ENCODE results near the gene RFNG.
A peak's percentile ranks its signal among the peaks of the same experiment; 100 is the strongest.

RFNG gene

DNA sequence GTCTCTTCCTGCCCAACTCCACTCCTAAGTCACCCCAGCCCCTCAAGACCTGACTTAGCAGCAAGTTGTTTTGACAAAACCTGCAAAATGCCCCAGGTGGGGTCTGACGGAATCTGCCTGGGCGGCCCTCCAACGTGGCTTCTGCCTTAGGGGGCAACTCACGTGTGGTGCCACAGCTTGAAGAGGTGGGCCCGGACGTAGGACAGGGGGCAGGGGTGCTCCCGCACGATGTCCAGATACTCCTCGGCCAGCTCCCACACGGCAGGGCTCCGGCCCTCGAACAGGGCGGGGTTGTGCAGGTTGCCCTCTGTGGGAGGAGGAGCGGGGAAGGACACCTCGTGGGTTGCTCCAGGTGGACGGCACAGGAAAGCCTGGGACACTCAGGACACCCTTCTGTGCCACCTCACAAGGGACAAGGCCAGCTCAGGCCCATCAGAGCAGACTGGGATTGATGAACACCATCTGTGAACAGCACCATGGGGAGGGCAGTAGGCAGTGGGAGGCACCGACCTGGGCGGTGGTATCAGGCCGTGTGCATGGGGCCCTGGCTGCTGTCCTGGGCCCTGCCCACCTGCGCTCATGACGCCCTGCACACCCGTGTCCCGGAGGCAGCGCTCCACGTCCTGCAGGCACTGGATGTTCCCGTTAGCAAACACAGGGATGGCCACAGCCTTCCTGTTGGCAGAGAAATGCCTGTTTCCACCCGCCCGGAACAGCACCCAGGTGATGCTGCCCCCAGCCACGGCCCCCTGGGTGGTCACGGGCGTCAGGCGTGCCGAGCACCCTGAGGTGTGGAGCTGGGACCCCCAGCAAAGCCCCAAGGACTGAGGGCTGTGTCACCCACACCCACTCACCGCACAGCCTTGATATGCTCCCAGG lies 9.7 kb upstream of the RFNG start:
- Mint-ChIP-seq H3K36me3 (peaks cover 2% of the 10 kb centered on the region), H3K27ac (no peak overlapping the region), H3K4me3 (no peak overlapping the region), H3K4me1 (no peaks in the 10 kb centered on the region), H3K9me3 (no peaks in the 10 kb centered on the region), H3K27me3 (no peaks in the 10 kb centered on the region)
- no peak for ATAC-seq (ENCODE audit: low read depth)
- DNase-seq (ENCODE audit: low spot score in 2 of 2), result no peak

- peaks cover 2% of the 10 kb centered on the region for H3K36me3 Mint-ChIP-seq
- H3K9me3 Mint-ChIP-seq, result no peaks in the 10 kb centered on the region
- H3K4me1 Mint-ChIP-seq, result no peaks in the 10 kb centered on the region
- no peaks in the 10 kb centered on the region for H3K27me3 Mint-ChIP-seq
- no peak overlapping the region for H3K27ac Mint-ChIP-seq
- no peak overlapping the region for H3K4me3 Mint-ChIP-seq
- DNase-seq (ENCODE audit: low spot score in 2 of 2) (no peak), ATAC-seq (ENCODE audit: low read depth) (no peak)
Measured at GRCh38 chr17:82060614-82061013, 9.0 kb upstream of the RFNG start.

- no peak overlapping the region for H3K27ac Mint-ChIP-seq
- H3K27me3 Mint-ChIP-seq, result no peaks in the 10 kb centered on the region
- DNase-seq (ENCODE audit: low spot score in 2 of 2), result no peak
- H3K4me1 Mint-ChIP-seq, result no peaks in the 10 kb centered on the region
- ATAC-seq (ENCODE audit: low read depth), result no peak
- peaks cover 4% of the 10 kb centered on the region for H3K36me3 Mint-ChIP-seq
- H3K9me3 Mint-ChIP-seq, result no peaks in the 10 kb centered on the region
- no peak overlapping the region for H3K4me3 Mint-ChIP-seq
Measured at GRCh38 chr17:82060001-82060380, 8.4 kb upstream of the RFNG start.

GRCh38 chr17:82059272-82060000 lies 7.8 kb upstream of the RFNG start:
- H3K27ac Mint-ChIP-seq, result no peak overlapping the region
- DNase-seq (ENCODE audit: low spot score in 2 of 2) (no peak), ATAC-seq (ENCODE audit: low read depth) (no peak)
- no peak overlapping the region for H3K4me3 Mint-ChIP-seq
- peaks cover 5% of the 10 kb centered on the region for H3K36me3 Mint-ChIP-seq
- no peaks in the 10 kb centered on the region for H3K9me3 Mint-ChIP-seq
- no peaks in the 10 kb centered on the region for H3K27me3 Mint-ChIP-seq
- H3K4me1 Mint-ChIP-seq, result no peaks in the 10 kb centered on the region

GRCh38 chr17:82058855-82059249 lies 7.2 kb upstream of the RFNG start:
- Mint-ChIP-seq H3K9me3 (no peaks in the 10 kb centered on the region), H3K4me1 (no peaks in the 10 kb centered on the region), H3K27me3 (no peaks in the 10 kb centered on the region), H3K4me3 (no peak overlapping the region), H3K36me3 (peaks cover 5% of the 10 kb centered on the region), H3K27ac (no peak overlapping the region)
- ATAC-seq (ENCODE audit: low read depth) (no peak), DNase-seq (ENCODE audit: low spot score in 2 of 2) (no peak)

- no peaks in the 10 kb centered on the region for H3K9me3 Mint-ChIP-seq
- H3K4me1 Mint-ChIP-seq, result no peaks in the 10 kb centered on the region
- no peaks in the 10 kb centered on the region for H3K27me3 Mint-ChIP-seq
- no peak overlapping the region for H3K27ac Mint-ChIP-seq
- DNase-seq (ENCODE audit: low spot score in 2 of 2) (no peak), ATAC-seq (ENCODE audit: low read depth) (no peak)
- peaks cover 5% of the 10 kb centered on the region for H3K36me3 Mint-ChIP-seq
- no peak overlapping the region for H3K4me3 Mint-ChIP-seq
Measured at GRCh38 chr17:82058230-82058854, 6.7 kb upstream of the RFNG start.

GRCh38 chr17:82056729-82057621 lies 5.4 kb upstream of the RFNG start:
- Mint-ChIP-seq H3K4me1 (no peaks in the 10 kb centered on the region), H3K27me3 (no peaks in the 10 kb centered on the region), H3K9me3 (no peaks in the 10 kb centered on the region), H3K4me3 (no peak overlapping the region), H3K27ac (no peak overlapping the region), H3K36me3 (peaks cover 5% of the 10 kb centered on the region)
- no peak for ATAC-seq (ENCODE audit: low read depth)
- no peak for DNase-seq (ENCODE audit: low spot score in 2 of 2)

- Mint-ChIP-seq H3K9me3 (no peaks in the 10 kb centered on the region), H3K27me3 (no peaks in the 10 kb centered on the region), H3K27ac (no peak overlapping the region), H3K4me1 (no peaks in the 10 kb centered on the region), H3K36me3 (peaks cover 5% of the 10 kb centered on the region), H3K4me3 (no peak overlapping the region)
- ATAC-seq (ENCODE audit: low read depth) (no peak), DNase-seq (ENCODE audit: low spot score in 2 of 2) (no peak)
Measured at GRCh38 chr17:82055965-82056728, 4.5 kb upstream of the RFNG start.

- no peak overlapping the region for H3K27ac Mint-ChIP-seq
- H3K36me3 Mint-ChIP-seq, result peaks cover 5% of the 10 kb centered on the region
- DNase-seq (ENCODE audit: low spot score in 2 of 2) (no peak), ATAC-seq (ENCODE audit: low read depth) (no peak)
- peaks cover 5% of the 10 kb centered on the region for H3K4me1 Mint-ChIP-seq
- no peaks in the 10 kb centered on the region for H3K9me3 Mint-ChIP-seq
- no peak overlapping the region for H3K4me3 Mint-ChIP-seq
- no peaks in the 10 kb centered on the region for H3K27me3 Mint-ChIP-seq
Measured at GRCh38 chr17:82055023-82055964, 3.7 kb upstream of the RFNG start.

DNA sequence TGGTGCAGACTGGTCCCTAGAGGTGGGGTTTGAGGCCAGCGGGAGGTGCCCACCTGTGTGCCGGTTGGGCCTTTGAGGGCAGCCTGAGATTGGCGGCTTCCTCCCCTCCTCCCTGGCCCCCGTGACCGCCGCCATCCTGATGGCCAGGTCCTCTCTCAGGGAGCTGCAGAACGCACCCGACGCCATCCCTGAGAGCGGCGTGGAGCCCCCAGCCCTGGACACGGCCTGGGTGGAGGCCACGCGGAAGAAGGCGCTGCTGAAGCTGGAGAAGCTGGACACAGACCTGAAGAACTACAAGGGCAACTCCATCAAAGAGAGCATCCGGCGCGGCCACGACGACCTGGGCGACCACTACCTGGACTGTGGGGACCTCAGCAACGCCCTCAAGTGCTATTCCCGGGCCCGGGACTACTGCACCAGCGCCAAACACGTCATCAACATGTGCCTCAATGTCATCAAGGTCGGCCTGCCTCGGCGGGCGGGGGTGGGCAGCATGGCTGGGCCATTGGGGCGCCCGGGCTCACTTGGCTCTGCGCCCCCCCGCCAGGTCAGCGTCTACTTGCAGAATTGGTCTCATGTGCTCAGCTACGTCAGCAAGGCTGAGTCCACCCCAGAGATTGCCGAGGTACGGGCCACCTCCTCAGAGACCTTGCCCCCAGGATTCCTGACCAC lies 2.9 kb upstream of the RFNG start:
- H3K4me3 Mint-ChIP-seq, result no peak overlapping the region
- peaks cover 8% of the 10 kb centered on the region for H3K4me1 Mint-ChIP-seq
- H3K9me3 Mint-ChIP-seq, result no peaks in the 10 kb centered on the region
- ATAC-seq (ENCODE audit: low read depth) (no peak), DNase-seq (ENCODE audit: low spot score in 2 of 2) (no peak)
- no peaks in the 10 kb centered on the region for H3K27me3 Mint-ChIP-seq
- peaks cover 3% of the 10 kb centered on the region for H3K36me3 Mint-ChIP-seq
- no peak overlapping the region for H3K27ac Mint-ChIP-seq

- Mint-ChIP-seq H3K36me3 (peaks cover 3% of the 10 kb centered on the region), H3K4me3 (peak overlapping the region; percentile 66), H3K9me3 (no peaks in the 10 kb centered on the region), H3K27me3 (no peaks in the 10 kb centered on the region), H3K4me1 (peaks cover 8% of the 10 kb centered on the region), H3K27ac (no peak overlapping the region)
- ATAC-seq (ENCODE audit: low read depth), result no peak
- DNase-seq (ENCODE audit: low spot score in 2 of 2), result no peak
Measured at GRCh38 chr17:82053556-82054263, 2.1 kb upstream of the RFNG start.
